Spleen (tissue), 7 donors: ENCODE results near the gene LRMDA.

Experiments used
- CTCF ChIP-seq, 11 experiments: fragments of 200-600 bp in 7 of 11; fragments of 450-650 bp in 4 of 11; sonication (generic) in 4 of 11; IDR thresholded peaks in 8 of 11; conservative IDR thresholded peaks in 3 of 11; 1 replicate in 7 of 11; 2 replicates in 4 of 11; pipeline versions ENCODE4 v1.4.0 to v1.8.0; 2016 to 2021; ENCODE audit warnings: antibody characterized with exemption in 11 of 11, inconsistent platforms in 4 of 11, mild to moderate bottlenecking in 1 of 11
- POLR2A ChIP-seq, 3 donors: fragments of 450-650 bp; IDR thresholded peaks; one replicate each; pipeline ENCODE4 v1.5.1; 2017; ENCODE audit warnings: antibody characterized with exemption in 3 of 3, mild to moderate bottlenecking in 1 of 3
- donor health status: DM: no; HTN: no; CAD: no; lungs with moderate emphysema.
- donor health status: DM: no; HTN: no; CAD: no.
- donor health status: DM: no; HTN: no; CAD: no.

DNA sequence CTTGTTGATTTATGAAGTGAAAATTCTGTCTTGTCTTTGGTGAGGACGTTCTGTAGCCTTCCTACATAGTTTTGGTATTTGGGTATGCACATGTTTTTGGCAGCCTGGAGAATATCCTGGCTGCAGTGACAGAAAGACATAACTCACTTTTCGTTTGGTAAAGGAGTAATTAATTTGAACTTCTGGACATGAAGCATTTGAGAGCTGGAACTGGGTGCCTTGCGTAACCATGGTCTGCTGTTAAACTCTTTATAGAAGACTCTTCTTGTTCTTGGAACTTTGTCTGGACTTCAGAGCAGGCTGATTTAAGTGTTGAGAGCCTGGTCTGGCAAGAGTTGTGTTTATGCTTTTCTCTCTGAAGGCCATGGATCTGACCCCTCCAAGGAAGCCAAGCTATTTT lies 231.3 kb downstream of the LRMDA start:
- TF ChIP-seq CTCF (IDR thresholded peaks at IDR 0.05 in 8 of 11, conservative IDR thresholded peaks at IDR 0.05 in 3 of 11) (no peak), POLR2A (IDR thresholded peaks at IDR 0.05) (no peak)
